ENCODE results near the gene PEX13.

- TF ChIP-seq CTCF (IDR thresholded peaks at IDR 0.05) (no peak), ZNF263 (CRISPR knock-in tag; IDR thresholded peaks at IDR 0.05; ENCODE audit: low read depth) (no peak), RORB (CRISPR knock-in tag; IDR thresholded peaks at IDR 0.05) (no peak), NFYB (CRISPR knock-in tag; conservative IDR thresholded peaks at IDR 0.05; ENCODE audit: low read depth) (no peak), ZNF232 (CRISPR knock-in tag; IDR thresholded peaks at IDR 0.05) (no peak), ZNF416 (CRISPR knock-in tag; IDR thresholded peaks at IDR 0.05) (no peak), NFE2L1 (CRISPR knock-in tag; IDR thresholded peaks at IDR 0.05) (no peak), TEAD4 (CRISPR knock-in tag; IDR thresholded peaks at IDR 0.05) (no peak), ATF3 (CRISPR knock-in tag; conservative IDR thresholded peaks at IDR 0.05) (no peak)
- TF ChIP-seq, protein P1, sequence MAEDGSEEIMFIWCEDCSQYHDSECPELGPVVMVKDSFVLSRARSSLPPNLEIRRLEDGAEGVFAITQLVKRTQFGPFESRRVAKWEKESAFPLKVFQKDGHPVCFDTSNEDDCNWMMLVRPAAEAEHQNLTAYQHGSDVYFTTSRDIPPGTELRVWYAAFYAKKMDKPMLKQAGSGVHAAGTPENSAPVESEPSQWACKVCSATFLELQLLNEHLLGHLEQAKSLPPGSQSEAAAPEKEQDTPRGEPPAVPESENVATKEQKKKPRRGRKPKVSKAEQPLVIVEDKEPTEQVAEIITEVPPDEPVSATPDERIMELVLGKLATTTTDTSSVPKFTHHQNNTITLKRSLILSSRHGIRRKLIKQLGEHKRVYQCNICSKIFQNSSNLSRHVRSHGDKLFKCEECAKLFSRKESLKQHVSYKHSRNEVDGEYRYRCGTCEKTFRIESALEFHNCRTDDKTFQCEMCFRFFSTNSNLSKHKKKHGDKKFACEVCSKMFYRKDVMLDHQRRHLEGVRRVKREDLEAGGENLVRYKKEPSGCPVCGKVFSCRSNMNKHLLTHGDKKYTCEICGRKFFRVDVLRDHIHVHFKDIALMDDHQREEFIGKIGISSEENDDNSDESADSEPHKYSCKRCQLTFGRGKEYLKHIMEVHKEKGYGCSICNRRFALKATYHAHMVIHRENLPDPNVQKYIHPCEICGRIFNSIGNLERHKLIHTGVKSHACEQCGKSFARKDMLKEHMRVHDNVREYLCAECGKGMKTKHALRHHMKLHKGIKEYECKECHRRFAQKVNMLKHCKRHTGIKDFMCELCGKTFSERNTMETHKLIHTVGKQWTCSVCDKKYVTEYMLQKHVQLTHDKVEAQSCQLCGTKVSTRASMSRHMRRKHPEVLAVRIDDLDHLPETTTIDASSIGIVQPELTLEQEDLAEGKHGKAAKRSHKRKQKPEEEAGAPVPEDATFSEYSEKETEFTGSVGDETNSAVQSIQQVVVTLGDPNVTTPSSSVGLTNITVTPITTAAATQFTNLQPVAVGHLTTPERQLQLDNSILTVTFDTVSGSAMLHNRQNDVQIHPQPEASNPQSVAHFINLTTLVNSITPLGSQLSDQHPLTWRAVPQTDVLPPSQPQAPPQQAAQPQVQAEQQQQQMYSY (CRISPR knock-in tag; IDR thresholded peaks at IDR 0.05): no peak
- TF ChIP-seq, protein P2, sequence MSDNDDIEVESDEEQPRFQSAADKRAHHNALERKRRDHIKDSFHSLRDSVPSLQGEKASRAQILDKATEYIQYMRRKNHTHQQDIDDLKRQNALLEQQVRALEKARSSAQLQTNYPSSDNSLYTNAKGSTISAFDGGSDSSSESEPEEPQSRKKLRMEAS (CRISPR knock-in tag; IDR thresholded peaks at IDR 0.05): no peak
- TF ChIP-seq, protein P3, sequence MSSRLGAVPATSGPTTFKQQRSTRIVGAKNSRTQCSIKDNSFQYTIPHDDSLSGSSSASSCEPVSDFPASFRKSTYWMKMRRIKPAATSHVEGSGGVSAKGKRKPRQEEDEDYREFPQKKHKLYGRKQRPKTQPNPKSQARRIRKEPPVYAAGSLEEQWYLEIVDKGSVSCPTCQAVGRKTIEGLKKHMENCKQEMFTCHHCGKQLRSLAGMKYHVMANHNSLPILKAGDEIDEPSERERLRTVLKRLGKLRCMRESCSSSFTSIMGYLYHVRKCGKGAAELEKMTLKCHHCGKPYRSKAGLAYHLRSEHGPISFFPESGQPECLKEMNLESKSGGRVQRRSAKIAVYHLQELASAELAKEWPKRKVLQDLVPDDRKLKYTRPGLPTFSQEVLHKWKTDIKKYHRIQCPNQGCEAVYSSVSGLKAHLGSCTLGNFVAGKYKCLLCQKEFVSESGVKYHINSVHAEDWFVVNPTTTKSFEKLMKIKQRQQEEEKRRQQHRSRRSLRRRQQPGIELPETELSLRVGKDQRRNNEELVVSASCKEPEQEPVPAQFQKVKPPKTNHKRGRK (CRISPR knock-in tag; IDR thresholded peaks at IDR 0.05; ENCODE audit: borderline replicate concordance): no peak
Observed at GRCh38 chr2:60991644-60992043, 25.9 kb upstream of the PEX13 start.

All from WTC11 (cell line).